ENCODE data around the gene RBBP8NL. TPM values are rescaled to one million over a fixed set of nuclear protein-coding genes. Genes with fewer than 3 reads are reported as not detected.

The RBBP8NL gene
- polyA plus RNA-seq, 3 donors = not detected

DNA sequence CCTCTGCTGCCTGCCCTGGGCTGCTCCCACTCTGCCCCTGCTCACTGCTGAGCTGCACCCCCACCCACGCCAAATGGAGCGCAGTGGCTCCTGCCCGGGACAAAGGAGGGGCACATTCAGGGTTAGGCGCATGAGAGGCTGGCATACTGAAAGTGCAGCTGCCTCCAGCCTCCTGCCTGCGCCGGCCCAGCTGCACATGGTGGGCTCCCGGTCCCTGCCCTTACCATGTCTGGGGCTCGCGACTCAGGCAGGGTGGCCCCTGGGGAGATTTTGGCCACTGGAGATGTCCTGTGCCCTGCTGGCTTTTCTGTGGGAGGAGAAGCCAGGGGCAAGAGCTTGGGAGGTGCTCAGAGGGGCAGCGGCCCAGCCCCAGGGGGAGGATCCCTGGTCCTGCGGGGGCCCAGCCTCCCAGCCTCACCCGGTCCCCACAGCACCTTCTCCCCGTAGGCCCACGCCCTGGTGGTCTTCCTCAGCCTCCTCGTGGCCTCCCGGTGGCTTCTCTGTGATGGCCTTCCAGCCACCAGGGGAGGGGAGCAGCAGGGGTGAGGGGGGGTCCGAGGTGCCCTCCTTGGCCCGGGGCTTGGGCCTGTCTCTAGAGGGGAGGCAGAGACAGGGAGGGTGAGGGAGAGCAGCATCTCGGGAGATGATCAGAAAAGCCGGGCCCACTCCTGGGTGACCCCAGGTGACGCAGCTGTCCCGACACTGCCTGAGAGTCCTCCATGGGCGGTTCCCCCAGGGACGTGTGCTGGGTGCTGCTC lies 11.8 kb downstream of the RBBP8NL start:
- Histone ChIP-seq H3K9me3 (replicated peaks in 1 of 2; ENCODE audit: control insufficient read depth in 1 of 2, insufficient read depth in 1 of 2, low read length in 2 of 2) (no peaks in the 10 kb centered on the region), H2AFZ (ENCODE audit: insufficient read depth, low read depth, low read length, poor library complexity, severe bottlenecking) (no peak overlapping the region), H3K4me1 (ENCODE audit: control insufficient read depth in 1 of 2, insufficient read depth in 2 of 2, low read length in 2 of 2) (peaks cover 0 to under 1% of the 10 kb centered on the region in 2 donors), H3K27me3 (ENCODE audit: control insufficient read depth in 2 of 2, insufficient read depth in 2 of 2, low read length in 2 of 2) (peaks cover 0 to 1% of the 10 kb centered on the region in 2 donors), H4K20me1 (ENCODE audit: insufficient read depth, low read length) (no peaks in the 10 kb centered on the region), H3K4me2 (replicated peaks; ENCODE audit: extremely low read depth, low read length, poor library complexity, severe bottlenecking) (no peak overlapping the region), H3K9ac (ENCODE audit: insufficient read depth, low read length, poor library complexity, severe bottlenecking) (no peak overlapping the region), H3K4me3 (replicated peaks in 1 of 3; ENCODE audit: low read depth in 2 of 3, low read length in 3 of 3) (no peak overlapping the region), H3K27ac (ENCODE audit: low read depth in 1 of 2, low read length in 2 of 2) (no peak overlapping the region), H3K36me3 (replicated peaks in 1 of 2; ENCODE audit: control insufficient read depth in 1 of 2, insufficient read depth in 2 of 2, low read length in 2 of 2) (no peaks in the 10 kb centered on the region), H3K79me2 (ENCODE audit: insufficient read depth, low read length) (no peaks in the 10 kb centered on the region)
- TF ChIP-seq, protein P1, sequence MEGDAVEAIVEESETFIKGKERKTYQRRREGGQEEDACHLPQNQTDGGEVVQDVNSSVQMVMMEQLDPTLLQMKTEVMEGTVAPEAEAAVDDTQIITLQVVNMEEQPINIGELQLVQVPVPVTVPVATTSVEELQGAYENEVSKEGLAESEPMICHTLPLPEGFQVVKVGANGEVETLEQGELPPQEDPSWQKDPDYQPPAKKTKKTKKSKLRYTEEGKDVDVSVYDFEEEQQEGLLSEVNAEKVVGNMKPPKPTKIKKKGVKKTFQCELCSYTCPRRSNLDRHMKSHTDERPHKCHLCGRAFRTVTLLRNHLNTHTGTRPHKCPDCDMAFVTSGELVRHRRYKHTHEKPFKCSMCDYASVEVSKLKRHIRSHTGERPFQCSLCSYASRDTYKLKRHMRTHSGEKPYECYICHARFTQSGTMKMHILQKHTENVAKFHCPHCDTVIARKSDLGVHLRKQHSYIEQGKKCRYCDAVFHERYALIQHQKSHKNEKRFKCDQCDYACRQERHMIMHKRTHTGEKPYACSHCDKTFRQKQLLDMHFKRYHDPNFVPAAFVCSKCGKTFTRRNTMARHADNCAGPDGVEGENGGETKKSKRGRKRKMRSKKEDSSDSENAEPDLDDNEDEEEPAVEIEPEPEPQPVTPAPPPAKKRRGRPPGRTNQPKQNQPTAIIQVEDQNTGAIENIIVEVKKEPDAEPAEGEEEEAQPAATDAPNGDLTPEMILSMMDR (IDR thresholded peaks at IDR 0.05) = no peak
- Mint-ChIP-seq H3K4me1 (no peaks in the 10 kb centered on the region), H3K4me3 (no peak overlapping the region), H3K27ac (no peak overlapping the region), H3K9me3 (no peaks in the 10 kb centered on the region), H3K36me3 (no peaks in the 10 kb centered on the region), H3K27me3 (ENCODE audit: low read depth in 3 of 3) (peaks cover 0 to 9% (median 4%) of the 10 kb centered on the region in 3 donors)
- DNase-seq = no peak
- WGBS (ENCODE audit: insufficient coverage) = 84% methylated on average over 18 of the region's 24 CpGs
- intact Hi-C loops (cut with micrococcal nuclease) = no loop called here

DNA sequence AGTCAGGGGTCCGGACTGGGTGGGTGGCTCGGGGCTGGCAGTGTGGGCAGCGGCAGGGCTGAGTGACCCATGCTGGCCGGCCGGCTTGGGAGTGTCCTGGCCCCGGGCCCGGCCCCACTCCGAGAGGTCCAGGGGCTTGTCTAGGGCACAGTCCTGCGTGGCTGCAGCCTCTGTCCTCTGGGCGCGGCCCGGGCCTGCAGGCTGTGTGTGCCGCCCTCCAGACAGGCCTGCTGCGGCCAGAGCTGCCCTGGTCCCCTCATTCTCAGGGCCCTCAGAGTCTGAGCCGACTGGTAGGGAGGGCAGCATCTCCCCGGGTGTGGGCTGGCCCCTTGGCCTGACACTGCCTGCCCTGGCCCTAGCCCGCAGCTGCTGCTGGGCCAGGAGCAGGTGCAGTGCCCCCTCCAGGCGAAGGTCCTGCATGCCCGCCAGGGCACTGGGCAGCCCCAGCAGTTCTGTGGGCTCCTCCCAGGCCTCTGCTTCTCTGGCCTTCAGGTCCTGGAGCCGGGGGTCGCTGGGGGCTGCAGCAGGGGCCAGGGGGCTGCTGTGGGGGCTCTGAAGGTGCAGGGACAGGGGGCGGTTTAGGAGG lies 13.3 kb downstream of the RBBP8NL start:
- H3K79me2 ChIP-seq (ENCODE audit: insufficient read depth, low read length) = no peaks in the 10 kb centered on the region
- no peaks in the 10 kb centered on the region for H3K36me3 Mint-ChIP-seq
- H3K9me3 ChIP-seq (replicated peaks in 1 of 2; ENCODE audit: control insufficient read depth in 1 of 2, insufficient read depth in 1 of 2, low read length in 2 of 2) = no peaks in the 10 kb centered on the region
- no peak for DNase-seq
- no peak overlapping the region for H3K9ac ChIP-seq (ENCODE audit: insufficient read depth, low read length, poor library complexity, severe bottlenecking)
- no peak overlapping the region for H3K4me3 ChIP-seq (replicated peaks in 1 of 3; ENCODE audit: low read depth in 2 of 3, low read length in 3 of 3)
- no peak overlapping the region for H2AFZ ChIP-seq (ENCODE audit: insufficient read depth, low read depth, low read length, poor library complexity, severe bottlenecking)
- H3K27me3 Mint-ChIP-seq (ENCODE audit: low read depth in 3 of 3) = peaks cover 8 to 18% (median 9%) of the 10 kb centered on the region in 3 donors
- H3K4me1 ChIP-seq (ENCODE audit: control insufficient read depth in 1 of 2, insufficient read depth in 2 of 2, low read length in 2 of 2) = peaks cover 5 to 8% of the 10 kb centered on the region in 2 donors
- 93% methylated on average over 19 of the region's 22 CpGs for WGBS (ENCODE audit: insufficient coverage)
- no peaks in the 10 kb centered on the region for H3K36me3 ChIP-seq (replicated peaks in 1 of 2; ENCODE audit: control insufficient read depth in 1 of 2, insufficient read depth in 2 of 2, low read length in 2 of 2)
- no peak overlapping the region for H3K4me3 Mint-ChIP-seq
- H3K4me1 Mint-ChIP-seq = peaks cover 10% of the 10 kb centered on the region
- no peaks in the 10 kb centered on the region for H3K9me3 Mint-ChIP-seq
- intact Hi-C loops (cut with micrococcal nuclease) = no loop called here
- TF ChIP-seq, protein P1 (IDR thresholded peaks at IDR 0.05) = no peak
- no peak overlapping the region for H3K4me2 ChIP-seq (replicated peaks; ENCODE audit: extremely low read depth, low read length, poor library complexity, severe bottlenecking)
- H4K20me1 ChIP-seq (ENCODE audit: insufficient read depth, low read length) = no peaks in the 10 kb centered on the region
- H3K27ac Mint-ChIP-seq = no peak overlapping the region
- H3K27ac ChIP-seq (ENCODE audit: low read depth in 1 of 2, low read length in 2 of 2) = no peak overlapping the region
- H3K27me3 ChIP-seq (ENCODE audit: control insufficient read depth in 2 of 2, insufficient read depth in 2 of 2, low read length in 2 of 2) = peaks cover 0 to 3% of the 10 kb centered on the region in 2 donors
